ENCODE measurements around the gene FSD1. TPM values are rescaled to one million over a fixed set of nuclear protein-coding genes. Genes with fewer than 3 reads are reported as not detected.
"Not testable (repeated sequence)": the region's sequence is repeated elsewhere in the genome, so short reads cannot be mapped to it uniquely, and the experiment has no call there.

Gene FSD1
- total and polyA plus RNA-seq, 2 experiments from 2014 or later, result 5.8 TPM

- WGBS, 2 experiments (ENCODE audit: low coverage in 1 of 2, low lambda C conversion rate in 2 of 2, missing lambda C conversion rate in 2 of 2), result 1 to 2% methylated on average over 26 to 30 of the region's 30 CpGs
- H3K9me3 ChIP-seq (ENCODE audit: low read depth), result no peaks in the 10 kb centered on the region
- 0 out of 2 replicates have a peak, but pooled peaks cover 5% of the 10 kb centered on the region for H3K27me3 ChIP-seq (replicated peaks; ENCODE audit: insufficient read depth)
- H3K4me1 ChIP-seq (ENCODE audit: insufficient read depth), result no peaks in the 10 kb centered on the region
- no peaks in the 10 kb centered on the region for H3K9me2 ChIP-seq (ENCODE audit: insufficient read depth)
- TF ChIP-seq EZH2 (IDR thresholded peaks at IDR 0.05; ENCODE audit: insufficient read depth, poor library complexity, severe bottlenecking) (no peak), EZH2phosphoT487 (IDR thresholded peaks at IDR 0.05; ENCODE audit: insufficient read depth, low read depth) (no peak)
- DNase-seq, result peak; percentile 73
- H3K4me2 ChIP-seq (ENCODE audit: unreplicated experiment), result no peak overlapping the region
- no peaks in the 10 kb centered on the region for H3K79me2 ChIP-seq (ENCODE audit: insufficient read depth)
- no peak overlapping the region for H3K27ac ChIP-seq
- H3K36me3 ChIP-seq (ENCODE audit: low read depth), result no peaks in the 10 kb centered on the region
- peak overlapping the region; percentile 66 for H3K4me3 ChIP-seq
- in situ Hi-C loops (cut with MboI), result no loop called here
- H3K9ac ChIP-seq, result no peak overlapping the region
- H4K20me1 ChIP-seq (ENCODE audit: insufficient read depth), result no peaks in the 10 kb centered on the region
- H3F3A ChIP-seq (ENCODE audit: insufficient read depth), result no peaks in the 10 kb centered on the region
- peak overlapping the region; percentile 76 for H2AFZ ChIP-seq
These were observed 23.0 kb downstream of the FSD1 start for GRCh38 chr19:4327252-4327876.

GRCh38 chr19:4327877-4328242 lies 23.5 kb downstream of the FSD1 start:
- Histone ChIP-seq H3K4me2 (ENCODE audit: unreplicated experiment) (peak overlapping the region; percentile 38), H3K36me3 (ENCODE audit: low read depth) (no peaks in the 10 kb centered on the region), H3K79me2 (ENCODE audit: insufficient read depth) (no peaks in the 10 kb centered on the region), H3K4me3 (peak overlapping the region; percentile 66), H3F3A (ENCODE audit: insufficient read depth) (no peaks in the 10 kb centered on the region), H3K9ac (no peak overlapping the region), H2AFZ (peak overlapping the region; percentile 76), H4K20me1 (ENCODE audit: insufficient read depth) (no peaks in the 10 kb centered on the region), H3K9me3 (ENCODE audit: low read depth) (no peaks in the 10 kb centered on the region), H3K27ac (no peak overlapping the region), H3K4me1 (ENCODE audit: insufficient read depth) (no peaks in the 10 kb centered on the region), H3K9me2 (ENCODE audit: insufficient read depth) (no peaks in the 10 kb centered on the region), H3K27me3 (replicated peaks; ENCODE audit: insufficient read depth) (0 out of 2 replicates have a peak, but pooled peaks cover 5% of the 10 kb centered on the region)
- in situ Hi-C loops (cut with MboI), result no loop called here
- WGBS, 2 experiments (ENCODE audit: low coverage in 1 of 2, low lambda C conversion rate in 2 of 2, missing lambda C conversion rate in 2 of 2), result 10 to 11% methylated on average over 9 to 13 of the region's 13 CpGs
- DNase-seq, result no peak
- no peak for TF ChIP-seq EZH2 (IDR thresholded peaks at IDR 0.05; ENCODE audit: insufficient read depth, poor library complexity, severe bottlenecking)
- TF ChIP-seq EZH2phosphoT487 (IDR thresholded peaks at IDR 0.05; ENCODE audit: insufficient read depth, low read depth), result no peak

GRCh38 chr19:4328243-4328990 lies 24.0 kb downstream of the FSD1 start:
- Histone ChIP-seq H3K27me3 (replicated peaks; ENCODE audit: insufficient read depth) (0 out of 2 replicates have a peak, but pooled peaks cover 5% of the 10 kb centered on the region), H2AFZ (peak overlapping the region; percentile 78), H4K20me1 (ENCODE audit: insufficient read depth) (no peaks in the 10 kb centered on the region), H3K4me3 (peak overlapping the region; percentile 72), H3F3A (ENCODE audit: insufficient read depth) (no peaks in the 10 kb centered on the region), H3K27ac (no peak overlapping the region), H3K79me2 (ENCODE audit: insufficient read depth) (no peaks in the 10 kb centered on the region), H3K9me2 (ENCODE audit: insufficient read depth) (no peaks in the 10 kb centered on the region), H3K4me2 (ENCODE audit: unreplicated experiment) (peak overlapping the region; percentile 71), H3K4me1 (ENCODE audit: insufficient read depth) (no peaks in the 10 kb centered on the region), H3K36me3 (ENCODE audit: low read depth) (no peaks in the 10 kb centered on the region), H3K9ac (peak overlapping the region; percentile 71), H3K9me3 (ENCODE audit: low read depth) (no peaks in the 10 kb centered on the region)
- WGBS, 2 experiments (ENCODE audit: low coverage in 1 of 2, low lambda C conversion rate in 2 of 2, missing lambda C conversion rate in 2 of 2), result 3 to 7% methylated on average over 18 to 48 of the region's 49 CpGs
- DNase-seq, result peak; percentile 96
- no peak for TF ChIP-seq EZH2phosphoT487 (IDR thresholded peaks at IDR 0.05; ENCODE audit: insufficient read depth, low read depth)
- no peak for TF ChIP-seq EZH2 (IDR thresholded peaks at IDR 0.05; ENCODE audit: insufficient read depth, poor library complexity, severe bottlenecking)
- in situ Hi-C loops (cut with MboI), result no loop called here

DNA sequence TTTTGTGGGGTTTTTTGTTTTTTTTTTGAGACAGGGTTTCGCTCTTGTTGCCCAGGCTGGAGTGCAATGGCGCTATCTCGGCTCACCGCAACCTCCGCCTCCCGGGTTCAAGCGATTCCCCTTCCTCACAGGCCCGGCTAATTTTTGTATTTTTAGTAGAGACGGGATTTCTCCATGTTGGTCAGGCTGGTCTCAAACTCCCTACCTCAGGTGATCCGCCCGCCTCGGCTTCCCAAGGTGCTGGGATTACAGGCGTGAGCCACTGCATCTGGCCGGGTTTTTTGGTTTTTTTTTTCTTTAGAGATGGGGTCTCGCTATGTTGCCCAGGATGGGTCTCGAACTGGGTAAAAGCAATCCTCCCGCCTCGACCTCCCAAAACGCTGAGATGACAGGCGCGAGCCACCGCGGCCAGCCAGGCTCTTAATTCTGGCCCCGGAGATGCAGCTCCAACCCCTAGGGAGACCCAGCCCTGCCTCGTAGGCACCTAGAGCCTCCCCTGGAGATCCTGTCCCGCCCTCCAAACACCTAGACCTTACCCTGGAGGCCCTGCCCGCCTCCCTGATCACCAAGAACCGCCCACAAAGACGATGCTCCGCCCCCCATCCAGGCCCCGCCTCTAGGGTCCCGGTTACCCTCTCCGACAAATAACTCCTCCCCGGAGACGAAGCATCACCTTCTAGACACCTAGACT lies 24.7 kb downstream of the FSD1 start:
- WGBS, 2 experiments (ENCODE audit: low coverage in 1 of 2, low lambda C conversion rate in 2 of 2, missing lambda C conversion rate in 2 of 2), result 24 to 26% methylated on average over 25 to 35 of the region's 35 CpGs
- H4K20me1 ChIP-seq (ENCODE audit: insufficient read depth); H3K27me3 ChIP-seq (replicated peaks; ENCODE audit: insufficient read depth); H3K9me2 ChIP-seq (ENCODE audit: insufficient read depth); H3K36me3 ChIP-seq (ENCODE audit: low read depth); DNase-seq; H3K27ac ChIP-seq; H3K9me3 ChIP-seq (ENCODE audit: low read depth); H3F3A ChIP-seq (ENCODE audit: insufficient read depth); H3K79me2 ChIP-seq (ENCODE audit: insufficient read depth); in situ Hi-C loops (cut with MboI); H3K4me1 ChIP-seq (ENCODE audit: insufficient read depth): not testable (repeated sequence)
- Histone ChIP-seq H3K4me2 (ENCODE audit: unreplicated experiment) (peak overlapping the region; percentile 71), H2AFZ (peak overlapping the region; percentile 78), H3K4me3 (peak overlapping the region; percentile 72), H3K9ac (peak overlapping the region; percentile 71)
